Glomerular endothelial cell (primary cell): ENCODE data around the gene TM6SF1. TPM values are rescaled to one million over a fixed set of nuclear protein-coding genes. Genes with fewer than 3 reads are reported as not detected.
A peak's percentile ranks its signal among the peaks of the same experiment; 100 is the strongest.
"Not testable (repeated sequence)": the region's sequence is repeated elsewhere in the genome, so short reads cannot be mapped to it uniquely, and the experiment has no call there.

Experiments used
- DNase-seq: peaks from one replicate; pipeline ENCODE4 v3.0.0-alpha.2; 2011; ENCODE audit warnings: low read depth, low spot score; ENCODE audit errors: extremely low read depth
- total RNA-seq: library from RNA; depleted of rRNA; stranded (reverse); fragments of >200 nt; gene quantifications from 2 replicates; pipeline ENCODE4 v1.2.3, GENCODE V29; 2015

TM6SF1 gene
- total RNA-seq: 23.0 and 38.0 TPM in 2 replicates

DNA sequence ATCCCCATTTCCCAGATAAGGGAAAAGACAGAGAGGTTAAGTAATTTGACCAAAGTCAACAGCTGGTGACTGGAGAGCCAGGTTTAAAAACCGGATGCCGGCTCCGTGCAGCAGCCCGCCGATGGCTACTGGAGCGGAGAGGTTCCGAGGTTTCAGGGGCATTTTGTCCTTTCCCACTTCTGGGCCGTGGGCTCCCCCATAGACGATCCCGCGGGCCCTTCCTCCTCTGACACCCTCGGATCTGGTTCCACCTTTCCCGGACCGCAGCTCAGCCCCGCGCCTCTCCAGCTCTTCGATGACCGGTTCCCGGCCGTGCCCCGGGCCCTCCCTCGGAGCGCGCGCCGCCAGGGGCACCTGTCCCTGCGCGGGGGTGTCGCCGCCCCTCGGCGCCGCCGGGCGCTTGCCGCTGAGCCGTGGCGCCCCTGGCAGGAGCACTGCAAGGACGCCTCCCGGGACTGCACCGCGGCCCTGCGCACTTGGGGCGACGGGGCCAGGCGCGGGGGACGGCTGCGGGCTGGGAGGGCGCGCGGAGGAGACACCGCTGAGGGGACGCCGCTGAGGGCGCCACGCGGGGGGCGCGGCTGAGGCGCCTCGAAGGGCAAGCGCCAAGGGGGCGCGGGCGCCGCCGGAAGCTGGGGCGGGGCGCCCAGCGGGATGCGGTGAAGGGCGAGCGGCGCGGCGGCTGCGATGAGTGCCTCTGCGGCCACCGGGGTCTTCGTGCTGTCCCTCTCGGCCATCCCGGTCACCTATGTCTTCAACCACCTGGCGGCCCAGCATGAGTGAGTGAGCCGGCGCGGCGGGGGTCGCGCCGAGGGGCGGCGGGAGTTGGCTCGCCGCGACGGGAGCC, at the start of gene TM6SF1:
Gene TM6SF1, plus strand, starts transcription at position 652 of the 847 bp plus-strand sequence. Its CDS starts 36 bp downstream, at position 688.
- DNase-seq: no peak

DNA sequence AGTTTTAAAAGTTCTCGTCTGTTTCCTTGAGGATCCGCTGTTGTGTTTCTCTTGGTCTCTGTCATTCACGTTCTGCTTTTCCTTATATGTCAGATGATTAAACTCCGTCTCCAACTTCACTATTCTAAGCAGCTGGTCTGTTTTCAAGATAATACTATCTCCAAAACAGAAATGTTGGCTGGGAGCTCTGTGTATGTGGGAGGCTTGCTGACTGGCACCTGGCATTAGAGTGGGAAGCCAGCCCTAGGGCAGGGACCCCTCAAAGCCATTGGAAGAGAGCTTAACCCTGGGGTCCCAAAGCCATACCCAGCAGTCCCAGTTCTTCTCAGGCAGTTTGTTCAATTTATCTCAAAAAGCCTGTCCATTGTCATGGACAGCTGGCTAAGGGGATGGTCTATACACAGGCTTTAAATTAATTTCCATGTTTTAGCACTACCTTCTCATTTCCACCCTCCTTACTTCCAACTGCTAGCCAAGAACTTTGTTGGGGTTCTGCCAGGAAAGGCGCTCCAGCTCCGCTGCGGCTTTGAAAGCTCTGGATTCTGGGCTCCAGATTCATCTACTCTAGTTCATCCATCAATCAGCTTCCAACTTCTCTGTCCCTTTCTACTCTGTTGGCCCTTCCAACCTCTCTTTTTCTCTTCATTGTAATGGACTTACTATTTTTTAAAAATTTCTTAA, 49.6 kb upstream of the TM6SF1 start:
- no peak for DNase-seq

DNA sequence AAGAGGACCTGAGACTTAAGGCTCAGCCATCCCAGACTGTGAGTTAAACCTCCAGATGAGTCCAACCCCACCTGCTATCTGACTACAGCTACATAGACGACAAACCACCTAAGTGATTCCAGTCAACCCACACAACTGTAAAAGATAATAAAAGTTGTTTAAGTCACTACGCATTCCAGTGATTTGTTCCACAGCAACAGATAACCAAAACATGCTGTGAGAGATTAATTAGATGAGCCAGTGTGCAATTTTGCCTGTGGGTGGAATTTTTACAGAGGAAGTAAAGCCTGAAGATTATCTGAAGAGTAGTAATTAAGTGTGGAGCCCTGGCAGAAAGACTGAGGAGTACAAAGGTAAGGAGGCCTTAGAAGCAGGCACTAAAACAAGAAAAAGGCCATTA, 45.8 kb upstream of the TM6SF1 start:
- no peak for DNase-seq

GRCh38 chr15:83062768-83063180, 44.7 kb upstream of the TM6SF1 start:
- no peak for DNase-seq

DNA sequence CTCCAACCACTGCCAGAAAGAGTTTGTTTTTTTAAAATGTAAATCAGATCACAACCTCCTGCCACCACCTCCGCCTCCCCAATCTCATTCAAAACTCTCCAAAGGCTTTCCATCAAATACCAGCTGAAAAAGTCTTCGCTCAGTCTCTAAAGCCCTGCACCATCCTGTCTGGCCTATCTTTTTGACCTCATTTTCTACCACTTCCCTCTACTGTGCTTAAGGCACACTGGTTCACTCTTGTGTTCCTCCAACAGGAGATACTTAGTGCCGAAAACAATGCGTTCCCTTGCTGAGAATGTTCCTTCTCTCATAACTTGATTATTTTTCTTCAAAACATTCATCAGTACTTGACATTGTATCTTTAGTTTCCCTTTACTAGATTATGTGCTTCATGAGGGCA, 43.9 kb upstream of the TM6SF1 start:
- no peak for DNase-seq

DNA sequence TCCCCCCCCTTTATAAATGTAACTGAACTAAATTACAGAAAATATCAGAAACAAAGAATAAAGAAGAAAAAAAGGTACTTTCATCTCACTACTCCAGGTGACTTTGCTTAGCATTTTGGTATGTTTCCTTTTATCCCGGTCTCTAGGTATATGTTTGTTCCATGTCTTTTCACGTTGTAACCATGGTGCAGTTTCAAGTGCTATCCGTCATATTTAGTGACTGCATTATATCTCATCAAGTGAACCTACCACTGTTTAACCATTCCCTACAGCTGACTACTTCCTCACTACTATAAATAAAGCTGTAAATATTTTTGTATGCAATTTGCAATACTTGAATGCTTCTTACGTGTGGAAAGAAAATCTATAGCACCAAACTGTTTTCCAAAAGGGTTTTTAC, 42.6 kb upstream of the TM6SF1 start:
- no peak for DNase-seq

- DNase-seq: no peak
Observed at GRCh38 chr15:83065431-83065830, 42.0 kb upstream of the TM6SF1 start.

GRCh38 chr15:83066034-83066733, 41.3 kb upstream of the TM6SF1 start:
- DNase-seq: no peak

DNA sequence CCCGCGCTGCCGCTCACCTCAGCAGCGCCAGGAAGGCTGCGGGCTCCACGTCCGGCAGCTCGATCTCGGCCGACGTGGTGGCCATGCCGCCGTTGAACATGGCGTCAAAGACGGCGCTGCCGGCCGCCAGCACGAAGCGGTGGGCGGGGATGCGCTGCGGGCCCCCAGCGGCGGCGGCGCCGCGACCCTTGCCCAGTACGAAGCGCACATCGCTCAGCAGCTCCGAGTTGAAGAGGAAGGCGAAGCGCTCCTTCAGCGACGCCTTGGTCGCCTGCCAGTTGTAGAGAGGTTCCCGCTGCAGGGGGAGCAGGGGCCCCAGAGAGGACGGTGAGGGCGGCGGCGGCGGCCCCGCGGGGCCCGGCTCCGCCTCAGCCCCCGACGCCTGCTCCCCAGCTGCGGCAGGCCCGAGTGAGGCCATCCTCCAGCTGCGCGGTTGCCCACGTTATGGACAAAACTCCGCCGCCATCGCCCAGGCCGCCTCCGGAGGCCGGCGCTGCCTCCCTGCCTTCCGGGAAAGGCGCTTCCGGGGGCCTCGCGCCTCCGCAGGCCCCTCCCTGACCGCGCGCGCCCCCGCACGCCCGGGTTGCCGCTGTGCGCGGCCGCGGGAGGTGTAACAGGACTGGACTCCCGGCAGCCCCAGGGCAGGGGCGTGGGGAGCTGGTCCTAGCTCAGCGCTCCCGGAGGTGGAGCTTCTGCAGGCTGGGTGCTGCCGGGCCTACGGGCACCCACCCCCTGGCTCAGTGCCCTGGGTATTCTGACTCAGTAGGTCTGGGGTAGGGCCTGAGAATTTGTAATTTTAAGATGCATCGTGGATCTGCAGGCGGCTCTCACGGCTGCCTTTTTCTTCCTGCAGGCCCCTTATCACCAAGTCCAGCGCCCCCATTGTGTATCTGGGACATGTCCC, 40.5 kb upstream of the TM6SF1 start, which contains the start of gene BTBD1:
Gene BTBD1, minus strand, starts transcription at position 519 of the 904 bp plus-strand sequence. Its CDS starts 101 bp downstream, at position 418.
- peak; percentile 42 for DNase-seq

DNA sequence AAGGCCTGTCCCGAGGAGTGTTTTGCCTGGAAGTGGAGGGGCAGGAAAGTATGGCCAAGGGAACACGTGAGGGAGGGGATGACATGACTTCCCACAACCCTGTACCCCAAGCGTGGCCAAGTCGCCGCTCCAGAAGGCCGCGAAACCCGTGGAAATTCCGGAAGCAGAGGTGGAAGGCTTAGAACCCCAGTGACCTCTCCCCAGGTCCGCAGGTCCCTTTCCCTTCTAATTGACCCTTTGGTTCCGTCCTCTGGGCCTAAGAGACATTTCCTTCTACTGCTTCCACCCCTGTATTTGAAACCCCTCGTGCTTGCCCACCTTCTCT, 39.8 kb upstream of the TM6SF1 start:
- DNase-seq: no peak

DNA sequence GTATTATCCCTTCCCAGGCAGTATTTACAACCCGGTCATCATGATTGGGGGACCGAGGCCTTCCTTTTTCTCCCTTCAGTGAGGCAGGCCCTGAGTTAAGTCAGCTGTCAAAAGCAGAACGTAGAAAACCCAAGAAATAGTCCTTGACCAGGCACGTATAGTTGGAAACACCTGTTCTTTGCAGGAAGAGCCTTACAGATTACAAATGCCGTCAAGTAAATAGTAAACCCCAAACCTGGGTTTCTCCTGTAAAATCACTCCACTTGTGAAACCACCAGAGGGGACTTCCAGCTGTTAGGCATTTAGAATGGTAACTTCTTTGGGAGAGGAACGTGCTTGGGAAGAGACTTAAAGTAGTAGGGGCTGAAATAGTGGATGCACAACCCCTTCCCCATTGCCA, 39.4 kb upstream of the TM6SF1 start:
- DNase-seq: no peak

- DNase-seq: not testable (repeated sequence)
Observed at GRCh38 chr15:83069211-83069642, 38.2 kb upstream of the TM6SF1 start.

- DNase-seq: no peak
Observed at GRCh38 chr15:83077491-83078230, 29.8 kb upstream of the TM6SF1 start.

- no peak for DNase-seq
Observed at GRCh38 chr15:83078712-83079111, 28.7 kb upstream of the TM6SF1 start.

GRCh38 chr15:83081256-83082014, 26.0 kb upstream of the TM6SF1 start:
- no peak for DNase-seq

DNA sequence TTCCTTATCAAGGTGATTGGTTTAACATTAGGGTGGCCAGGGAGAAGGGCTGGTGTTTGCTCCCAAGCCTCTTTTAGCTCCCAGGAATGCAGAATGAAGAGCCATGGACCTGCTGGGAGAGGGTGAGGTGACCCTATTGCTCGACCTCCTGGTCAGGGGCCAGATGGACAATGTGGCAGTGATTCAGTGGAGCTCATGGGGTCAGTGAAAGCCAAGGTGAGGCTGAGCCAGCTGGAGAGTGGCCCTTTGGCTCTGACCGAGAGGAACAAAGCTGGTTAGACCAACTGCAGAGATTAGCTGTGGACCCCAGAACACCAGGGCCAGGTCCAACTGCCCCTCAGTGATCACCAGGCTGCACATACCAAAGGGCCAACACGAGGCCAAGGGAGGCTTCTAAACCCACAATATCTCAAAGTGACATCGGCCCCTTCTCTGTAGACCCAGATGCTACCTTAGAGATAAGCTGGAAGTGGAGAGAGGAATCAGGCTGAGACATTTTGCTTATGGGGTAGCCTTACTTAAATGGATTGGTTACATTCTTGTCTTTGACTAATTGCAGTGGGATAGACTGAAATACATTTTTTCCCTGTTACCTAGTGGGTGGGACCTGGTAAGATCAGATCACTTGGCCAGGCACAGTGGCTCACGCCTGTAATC, 24.6 kb upstream of the TM6SF1 start:
- DNase-seq: no peak

DNA sequence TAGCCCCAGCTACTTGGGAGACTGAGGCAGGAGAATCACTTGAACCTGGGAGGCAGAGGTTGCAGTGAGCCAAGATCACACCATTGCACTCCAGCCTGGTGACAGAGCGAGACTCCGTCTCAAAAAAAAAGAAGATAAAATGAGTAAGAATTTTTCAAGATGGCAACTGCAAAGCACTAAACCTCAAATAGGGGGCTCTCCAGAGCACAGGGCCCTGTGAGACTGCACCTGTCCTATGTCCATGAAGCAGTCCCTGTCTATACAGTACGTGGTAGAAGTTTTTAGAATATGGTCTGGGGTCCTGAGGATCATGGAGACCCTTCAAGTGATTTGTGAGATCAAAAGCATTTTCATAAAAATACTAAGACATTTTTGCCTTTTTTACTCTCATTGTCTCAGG, 22.0 kb upstream of the TM6SF1 start:
- not testable (repeated sequence) for DNase-seq

DNA sequence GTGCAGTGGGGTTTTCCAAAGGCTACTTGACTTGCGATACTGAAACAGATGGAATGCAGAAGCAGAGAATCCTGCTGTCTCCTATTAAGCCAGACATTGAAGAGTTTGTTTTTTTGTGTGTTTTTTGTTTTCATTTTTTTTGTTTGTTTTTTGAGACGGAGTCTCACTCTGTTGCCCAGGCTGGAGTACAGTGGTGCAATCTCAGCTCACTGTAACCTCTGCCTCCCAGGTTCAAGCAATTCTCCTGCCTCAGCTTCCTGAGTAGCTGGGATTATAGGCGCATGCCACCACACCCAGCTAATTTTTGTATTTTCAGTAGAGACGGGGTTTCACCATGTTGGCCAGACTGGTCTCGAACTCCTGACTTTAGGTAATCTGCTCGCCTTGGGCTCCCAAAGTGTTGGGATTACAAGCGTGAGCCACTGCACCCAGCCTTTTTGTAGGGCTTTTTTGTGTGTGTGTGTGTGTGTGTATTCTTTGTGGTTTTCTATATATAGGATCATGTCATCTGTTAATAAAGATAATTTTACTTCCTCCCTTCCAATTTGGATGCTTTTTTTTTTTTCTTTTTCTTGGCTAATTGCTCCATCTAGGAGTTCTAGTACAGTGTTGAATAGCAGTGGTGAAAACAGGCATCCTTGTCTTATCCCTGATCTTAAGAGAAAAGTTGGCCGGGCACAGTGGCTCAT, 21.4 kb upstream of the TM6SF1 start:
- not testable (repeated sequence) for DNase-seq
